Calu3 (cell line): ENCODE measurements around the gene TREM2. TPM values are rescaled to one million over a fixed set of nuclear protein-coding genes. Genes with fewer than 3 reads are reported as not detected.

Source experiments
- BruUV-seq: library from RNA; stranded (reverse); fragments of 400-500 nt; replicated peaks from 2 replicates; lab custom pipeline; 2021; lab: Mats Ljungman, UMichigan
- CTCF ChIA-PET: fragments of 300-600 bp; sonication (Branson Sonifier 250); formaldehyde crosslinking; loops from one replicate; lab custom pipeline; 2022; ENCODE audit warnings: antibody characterized with exemption; lab: Charles Lee
- DNase-seq: peaks from one replicate; pipeline ENCODE4 v3.0.0; 2022
- H3K27ac Mint-ChIP-seq: one replicate; pipeline ENCODE4 v1.8.0; 2022; ENCODE audit warnings: mixed read lengths; ENCODE audit not compliant: unreplicated experiment
- H3K27me3 Mint-ChIP-seq: one replicate; pipeline ENCODE4 v1.8.0; 2022; ENCODE audit warnings: mixed read lengths; ENCODE audit not compliant: unreplicated experiment
- H3K36me3 Mint-ChIP-seq: one replicate; pipeline ENCODE4 v1.8.0; 2022; ENCODE audit warnings: mild to moderate bottlenecking, moderate library complexity, mixed read lengths; ENCODE audit not compliant: insufficient read depth, unreplicated experiment
- H3K4me1 Mint-ChIP-seq: one replicate; pipeline ENCODE4 v1.8.0; 2022; ENCODE audit warnings: mild to moderate bottlenecking, low read depth, mixed read lengths; ENCODE audit not compliant: unreplicated experiment
- H3K4me3 Mint-ChIP-seq: one replicate; pipeline ENCODE4 v1.8.0; 2022; ENCODE audit warnings: mild to moderate bottlenecking, low read depth, moderate library complexity, mixed read lengths; ENCODE audit not compliant: unreplicated experiment
- H3K9me3 Mint-ChIP-seq: one replicate; pipeline ENCODE4 v1.8.0; 2022; ENCODE audit warnings: low read depth, mixed read lengths; ENCODE audit not compliant: unreplicated experiment
- CTCF ChIP-seq: fragments of 200-600 bp; IDR thresholded peaks from one replicate; pipeline ENCODE4 v1.8.0; 2022; ENCODE audit warnings: antibody characterized with exemption; ENCODE audit not compliant: unreplicated experiment
- intact Hi-C: fragments of 100-400 bp; cut with micrococcal nuclease; formaldehyde crosslinking; loops from one replicate; pipeline ENCODE4 v1.10.0; 2022; ENCODE audit not compliant: unreplicated experiment
- total RNA-seq: library from RNA; stranded (reverse); gene quantifications from 2 replicates; pipeline ENCODE4 v1.2.3, GENCODE V29; 2022

The TREM2 gene
- total RNA-seq, 1 experiment from 2014 or later, result not detected

GRCh38 chr6:41197234-41197633, 34.3 kb upstream of the TREM2 start:
- H3K27me3 Mint-ChIP-seq, result peaks cover 66% of the 10 kb centered on the region
- peaks cover 10% of the 10 kb centered on the region for H3K4me1 Mint-ChIP-seq
- H3K9me3 Mint-ChIP-seq, result no peaks in the 10 kb centered on the region
- DNase-seq, result no peak
- no peak for TF ChIP-seq CTCF
- H3K4me3 Mint-ChIP-seq, result no peak overlapping the region
- no peak overlapping the region for H3K27ac Mint-ChIP-seq
- CTCF ChIA-PET, result interaction anchor here (0.8 to 1.0 kb wide), 2 partner anchors 15 to 20 kb away, joined by 3 read pairs; no protein-coding TSS in a partner anchor
- BruUV-seq, result no TSS peak
- intact Hi-C loops, result no loop called here
- H3K36me3 Mint-ChIP-seq, result no peaks in the 10 kb centered on the region

- peaks cover 95% of the 10 kb centered on the region for H3K27me3 Mint-ChIP-seq
- CTCF ChIA-PET, result no interaction called here
Measured at GRCh38 chr6:41194386-41194785, 31.5 kb upstream of the TREM2 start.

GRCh38 chr6:41193884-41194283, 31.0 kb upstream of the TREM2 start:
- no peak overlapping the region for H3K27ac Mint-ChIP-seq

More at GRCh38 chr6:41194386-41194785, 31.5 kb upstream of the TREM2 start:
- intact Hi-C loops, result no loop called here
- no TSS peak for BruUV-seq
- no peak for DNase-seq
- Mint-ChIP-seq H3K9me3 (no peaks in the 10 kb centered on the region), H3K27ac (no peak overlapping the region), H3K4me3 (no peak overlapping the region), H3K36me3 (no peaks in the 10 kb centered on the region), H3K4me1 (peaks cover 3% of the 10 kb centered on the region)
- no peak for TF ChIP-seq CTCF

GRCh38 chr6:41193171-41193734, 30.3 kb upstream of the TREM2 start:
- no peaks in the 10 kb centered on the region for H3K4me1 Mint-ChIP-seq
- intact Hi-C loops, result no loop called here
- H3K36me3 Mint-ChIP-seq, result no peaks in the 10 kb centered on the region
- no peak overlapping the region for H3K27ac Mint-ChIP-seq
- TF ChIP-seq CTCF, result no peak
- BruUV-seq, result no TSS peak
- CTCF ChIA-PET, result no interaction called here
- no peaks in the 10 kb centered on the region for H3K9me3 Mint-ChIP-seq
- no peak for DNase-seq
- peaks cover 100% of the 10 kb centered on the region for H3K27me3 Mint-ChIP-seq
- no peak overlapping the region for H3K4me3 Mint-ChIP-seq

More at GRCh38 chr6:41193884-41194283, 31.0 kb upstream of the TREM2 start:
- DNase-seq, result no peak
- H3K4me1 Mint-ChIP-seq, result no peaks in the 10 kb centered on the region
- peaks cover 100% of the 10 kb centered on the region for H3K27me3 Mint-ChIP-seq
- H3K4me3 Mint-ChIP-seq, result no peak overlapping the region
- TF ChIP-seq CTCF, result no peak
- CTCF ChIA-PET, result no interaction called here
- H3K9me3 Mint-ChIP-seq, result no peaks in the 10 kb centered on the region
- BruUV-seq, result no TSS peak
- no peaks in the 10 kb centered on the region for H3K36me3 Mint-ChIP-seq
- intact Hi-C loops, result no loop called here
